Trophoblast cell (in vitro differentiated cells and primary cell): Measurements from ENCODE around the gene ENTPD8.

Experiments
- DNase-seq, 2 donors: peaks; one replicate each; pipeline ENCODE4 v3.0.0-alpha.2; 2016
- H2AFZ ChIP-seq: 2 replicates; pipeline ENCODE4 v1.6.1; 2013; ENCODE audit warnings: low read length, moderate library complexity, mild to moderate bottlenecking; ENCODE audit not compliant: insufficient read depth, poor library complexity
- H2AK5ac ChIP-seq: 2 replicates; pipeline ENCODE4 v1.6.1; 2013; ENCODE audit warnings: mild to moderate bottlenecking, low read length
- H2BK120ac ChIP-seq: 2 replicates; pipeline ENCODE4 v1.6.1; 2013; ENCODE audit warnings: low read length, mild to moderate bottlenecking, moderate library complexity; ENCODE audit not compliant: insufficient read depth, poor library complexity
- H2BK12ac ChIP-seq: 2 replicates; pipeline ENCODE4 v1.6.1; 2013; ENCODE audit warnings: mild to moderate bottlenecking, low read length, moderate library complexity
- H2BK5ac ChIP-seq: 2 replicates; pipeline ENCODE4 v1.6.1; 2013; ENCODE audit warnings: low read length, low read depth, moderate library complexity, mild to moderate bottlenecking; ENCODE audit not compliant: poor library complexity
- H3K14ac ChIP-seq: 2 replicates; pipeline ENCODE4 v1.6.1; 2013; ENCODE audit warnings: mild to moderate bottlenecking, low read length
- H3K18ac ChIP-seq: 2 replicates; pipeline ENCODE4 v1.6.1; 2013; ENCODE audit warnings: mild to moderate bottlenecking, low read length
- H3K23ac ChIP-seq: 2 replicates; pipeline ENCODE4 v1.6.1; 2013; ENCODE audit warnings: low read length
- H3K27ac ChIP-seq: 2 replicates; pipeline ENCODE4 v1.5.1; 2013; ENCODE audit warnings: low read depth, mild to moderate bottlenecking, inconsistent platforms, low read length, moderate library complexity
- H3K27me3 ChIP-seq: 2 replicates; pipeline ENCODE4 v1.6.1; 2013; ENCODE audit warnings: inconsistent platforms, mild to moderate bottlenecking, low read length, moderate library complexity; ENCODE audit not compliant: insufficient read depth
- H3K36me3 ChIP-seq, 2 experiments: 1 replicate in 1 of 2; 2 replicates in 1 of 2; pipeline ENCODE4 v1.6.1; 2013; ENCODE audit warnings: low read length in 2 of 2, mild to moderate bottlenecking in 2 of 2, moderate library complexity in 1 of 2; ENCODE audit not compliant: insufficient read depth in 2 of 2, control insufficient read depth in 1 of 2
- H3K4ac ChIP-seq: 2 replicates; pipeline ENCODE4 v1.6.1; 2013; ENCODE audit warnings: low read depth, mild to moderate bottlenecking, low read length, moderate library complexity
- H3K4me1 ChIP-seq, 2 experiments: 1 replicate in 1 of 2; 2 replicates in 1 of 2; pipeline ENCODE4 v1.6.1; 2013; ENCODE audit warnings: low read length in 2 of 2, mild to moderate bottlenecking in 2 of 2, moderate library complexity in 1 of 2; ENCODE audit not compliant: insufficient read depth in 2 of 2, control insufficient read depth in 1 of 2
- H3K4me2 ChIP-seq: 2 replicates; pipeline ENCODE4 v1.6.1; 2013; ENCODE audit warnings: inconsistent platforms, mild to moderate bottlenecking, low read length, moderate library complexity
- H3K4me3 ChIP-seq: 2 replicates; pipeline ENCODE4 v1.5.1; 2013; ENCODE audit warnings: mild to moderate bottlenecking, low read depth, low read length, inconsistent platforms
- H3K79me1 ChIP-seq: one replicate; pipeline ENCODE4 v1.6.1; 2013; ENCODE audit warnings: low read length
- H3K79me2 ChIP-seq: 2 replicates; pipeline ENCODE4 v1.6.1; 2013; ENCODE audit warnings: low read length, mild to moderate bottlenecking; ENCODE audit not compliant: control insufficient read depth, insufficient read depth, poor library complexity
- H3K9ac ChIP-seq: 2 replicates; pipeline ENCODE4 v1.6.1; 2013; ENCODE audit warnings: mild to moderate bottlenecking, low read length
- H3K9me3 ChIP-seq: 2 replicates; pipeline ENCODE4 v1.6.1; 2013; ENCODE audit warnings: low read depth, mild to moderate bottlenecking, control low read depth, inconsistent platforms, low read length; ENCODE audit not compliant: insufficient read depth
- H4K12ac ChIP-seq: 2 replicates; pipeline ENCODE4 v1.6.1; 2013; ENCODE audit warnings: low read depth, mild to moderate bottlenecking, low read length, moderate library complexity
- H4K8ac ChIP-seq: 2 replicates; pipeline ENCODE4 v1.6.1; 2013; ENCODE audit warnings: low read depth, mild to moderate bottlenecking, low read length, moderate library complexity
- H4K91ac ChIP-seq: one replicate; pipeline ENCODE4 v1.6.1; 2013; ENCODE audit warnings: low read depth, mild to moderate bottlenecking, low read length, moderate library complexity
- WGBS: extraction: QIAGEN DNeasy Blood & Tissue Kit; methylation state at CpG from one replicate; pipeline ENCODE4 v1.1.7; 2013; ENCODE audit warnings: missing lambda C conversion rate; ENCODE audit not compliant: insufficient read length, insufficient coverage; ENCODE audit errors: extremely low coverage; 5-methylcytosine and 5-hydroxymethylcytosine counted together

Gene ENTPD8

GRCh38 chr9:137406085-137406760 lies 34.9 kb downstream of the ENTPD8 start:
- no peak overlapping the region for H4K12ac ChIP-seq
- H2BK5ac ChIP-seq, result no peak overlapping the region
- H2BK120ac ChIP-seq, result no peak overlapping the region
- WGBS, result no CpG with 5 or more reads among the region's 20 CpGs
- peaks cover 2% of the 10 kb centered on the region for H3K79me1 ChIP-seq
- H3K14ac ChIP-seq, result no peak overlapping the region
- peaks cover 0 to 2% of the 10 kb centered on the region in 2 experiments for H3K36me3 ChIP-seq
- H2AFZ ChIP-seq, result no peak overlapping the region
- H3K27me3 ChIP-seq, result peaks cover 3% of the 10 kb centered on the region
- peaks cover 2% of the 10 kb centered on the region for H3K79me2 ChIP-seq
- H2BK12ac ChIP-seq, result no peak overlapping the region
- DNase-seq, result no peak
- no peak overlapping the region for H4K8ac ChIP-seq
- H4K91ac ChIP-seq, result no peak overlapping the region
- H2AK5ac ChIP-seq, result no peak overlapping the region
- H3K9me3 ChIP-seq, result no peaks in the 10 kb centered on the region
- no peak overlapping the region for H3K4me3 ChIP-seq
- no peak overlapping the region for H3K9ac ChIP-seq
- no peak overlapping the region for H3K4ac ChIP-seq
- peaks cover 0 to 11% of the 10 kb centered on the region in 2 experiments for H3K4me1 ChIP-seq
- no peak overlapping the region for H3K23ac ChIP-seq
- H3K18ac ChIP-seq, result no peak overlapping the region
- no peak overlapping the region for H3K4me2 ChIP-seq
- no peak overlapping the region for H3K27ac ChIP-seq

GRCh38 chr9:137405677-137406081 lies 35.5 kb downstream of the ENTPD8 start:
- H2AK5ac ChIP-seq, result no peak overlapping the region
- no peak overlapping the region for H3K9ac ChIP-seq

GRCh38 chr9:137404961-137405567 lies 36.1 kb downstream of the ENTPD8 start:
- Histone ChIP-seq H3K27me3 (peaks cover 3% of the 10 kb centered on the region), H2BK120ac (no peak overlapping the region), H2BK5ac (no peak overlapping the region), H3K27ac (no peak overlapping the region), H3K23ac (no peak overlapping the region), H3K18ac (no peak overlapping the region), H3K9ac (no peak overlapping the region), H2BK12ac (no peak overlapping the region), H3K9me3 (no peaks in the 10 kb centered on the region), H3K79me2 (no peaks in the 10 kb centered on the region), H2AFZ (no peak overlapping the region), H4K8ac (no peak overlapping the region), H3K36me3 (peaks cover 0 to 2% of the 10 kb centered on the region in 2 experiments), H3K4me1 (peaks cover 0 to 9% of the 10 kb centered on the region in 2 experiments), H3K4me3 (peak overlapping the region; percentile 47), H4K12ac (no peak overlapping the region), H3K4me2 (no peak overlapping the region), H3K14ac (no peak overlapping the region), H2AK5ac (no peak overlapping the region), H3K79me1 (peaks cover 2% of the 10 kb centered on the region), H4K91ac (no peak overlapping the region), H3K4ac (no peak overlapping the region)
- WGBS, result no CpG with 5 or more reads among the region's 24 CpGs
- no peak for DNase-seq

More at GRCh38 chr9:137405677-137406081, 35.5 kb downstream of the ENTPD8 start:
- no peak for DNase-seq
- no peak overlapping the region for H2BK120ac ChIP-seq
- H3K27ac ChIP-seq, result no peak overlapping the region
- H3K4ac ChIP-seq, result no peak overlapping the region
- peaks cover 2% of the 10 kb centered on the region for H3K79me2 ChIP-seq
- H3K4me1 ChIP-seq, result peaks cover 0 to 11% of the 10 kb centered on the region in 2 experiments
- H3K14ac ChIP-seq, result no peak overlapping the region
- no peak overlapping the region for H4K8ac ChIP-seq
- no peak overlapping the region for H4K12ac ChIP-seq
- H3K18ac ChIP-seq, result no peak overlapping the region
- H2AFZ ChIP-seq, result no peak overlapping the region
- peaks cover 3% of the 10 kb centered on the region for H3K27me3 ChIP-seq
- H2BK5ac ChIP-seq, result no peak overlapping the region
- H3K23ac ChIP-seq, result no peak overlapping the region
- no peak overlapping the region for H4K91ac ChIP-seq
- H3K4me2 ChIP-seq, result no peak overlapping the region
- H3K4me3 ChIP-seq, result no peak overlapping the region
- peaks cover 0 to 2% of the 10 kb centered on the region in 2 experiments for H3K36me3 ChIP-seq
- no peaks in the 10 kb centered on the region for H3K9me3 ChIP-seq
- peaks cover 2% of the 10 kb centered on the region for H3K79me1 ChIP-seq
- no peak overlapping the region for H2BK12ac ChIP-seq
- WGBS, result no CpG with 5 or more reads among the region's 11 CpGs

- H3K4me2 ChIP-seq, result no peak overlapping the region
- no peak overlapping the region for H2BK12ac ChIP-seq
- no peak overlapping the region for H2BK120ac ChIP-seq
- no peak overlapping the region for H3K4me3 ChIP-seq
- no peak overlapping the region for H4K12ac ChIP-seq
- H3K36me3 ChIP-seq, result no peaks in the 10 kb centered on the region
- H3K9me3 ChIP-seq, result peaks cover 3% of the 10 kb centered on the region
- no peak overlapping the region for H2AK5ac ChIP-seq
- no peak overlapping the region for H2BK5ac ChIP-seq
- no peak overlapping the region for H4K91ac ChIP-seq
- H3K4ac ChIP-seq, result no peak overlapping the region
- peaks cover 3% of the 10 kb centered on the region for H3K27me3 ChIP-seq
- no peak overlapping the region for H2AFZ ChIP-seq
- no peak overlapping the region for H3K14ac ChIP-seq
- no peak overlapping the region for H3K18ac ChIP-seq
- no peaks in the 10 kb centered on the region for H3K79me2 ChIP-seq
- H3K23ac ChIP-seq, result no peak overlapping the region
- no CpG with 5 or more reads among the region's 15 CpGs for WGBS
- peaks cover 2% of the 10 kb centered on the region for H3K79me1 ChIP-seq
- DNase-seq, result no peak
- no peak overlapping the region for H3K9ac ChIP-seq
- H3K4me1 ChIP-seq, result peaks cover 0 to 9% of the 10 kb centered on the region in 2 experiments
- no peak overlapping the region for H4K8ac ChIP-seq
- no peak overlapping the region for H3K27ac ChIP-seq
Measured at GRCh38 chr9:137403269-137403668, 37.9 kb downstream of the ENTPD8 start.
